Thyroid gland (tissue), 4 donors: ENCODE measurements around the gene ABAT.

Source experiments
- CTCF ChIP-seq, 6 experiments: fragments of 200-600 bp in 3 of 6; fragments of 450-650 bp in 3 of 6; sonication (generic) in 3 of 6; IDR thresholded peaks; one replicate each; pipeline ENCODE4 v1.5.1; 2016 to 2019; ENCODE audit warnings: antibody characterized with exemption in 6 of 6, mild to moderate bottlenecking in 2 of 6, inconsistent platforms in 1 of 6, moderate library complexity in 1 of 6
- POLR2A ChIP-seq, 2 donors: fragments of 450-650 bp; IDR thresholded peaks; one replicate each; pipeline ENCODE4 v1.6.1; 2017; ENCODE audit warnings: antibody characterized with exemption in 2 of 2, mild to moderate bottlenecking in 2 of 2, moderate library complexity in 1 of 2

GRCh38 chr16:8767176-8767575 is 92.8 kb downstream of the ABAT start:
- no peak for TF ChIP-seq CTCF (IDR thresholded peaks at IDR 0.05)
- no peak for TF ChIP-seq POLR2A (IDR thresholded peaks at IDR 0.05)
